Islet precursor cell (in vitro differentiated cells): Measurements from ENCODE around the gene ITGA1.
"Not testable (repeated sequence)": the region's sequence is repeated elsewhere in the genome, so short reads cannot be mapped to it uniquely, and the experiment has no call there.

Source experiments
- DNase-seq: peaks from one replicate; pipeline ENCODE4 v3.0.0-alpha.2; 2018

Gene ITGA1

GRCh38 chr5:52787600-52788504 is at the start of gene ITGA1, which contains the start of gene PELO:
TSS of gene ITGA1 (plus strand) at chr5:52787916. CDS start at chr5:52788354, 438 bp downstream.
TSS of gene PELO (plus strand) at chr5:52787916. CDS start at chr5:52800395, 12,479 bp downstream.
- DNase-seq: peak; percentile 95

- no peak for DNase-seq
Measured at GRCh38 chr5:52738095-52738506, 49.6 kb upstream of the ITGA1 start.

- no peak for DNase-seq
Measured at GRCh38 chr5:52740007-52740406, 47.7 kb upstream of the ITGA1 start.

GRCh38 chr5:52743012-52743411 is 44.7 kb upstream of the ITGA1 start:
- DNase-seq: no peak

DNA sequence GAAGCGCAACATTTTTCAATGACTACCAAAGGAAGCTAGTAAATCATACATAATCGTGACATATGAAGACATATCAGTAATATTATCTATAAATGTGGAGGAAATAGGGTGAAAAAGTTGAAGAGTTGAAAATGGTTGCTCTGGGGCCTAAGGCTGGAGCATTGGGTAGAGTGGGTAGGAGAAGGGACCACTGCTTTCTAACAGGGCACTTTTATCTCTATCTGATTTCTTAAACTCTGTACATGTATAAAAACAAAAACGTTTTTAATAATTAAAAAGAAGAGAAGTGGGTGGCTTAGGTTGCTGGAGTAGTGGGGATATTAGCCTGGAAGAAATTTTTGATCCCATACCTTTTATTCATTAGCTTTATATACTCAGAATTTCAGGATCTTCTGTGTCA is 44.2 kb upstream of the ITGA1 start:
- DNase-seq: no peak

GRCh38 chr5:52743970-52744369 is 43.7 kb upstream of the ITGA1 start:
- DNase-seq: no peak

- DNase-seq: not testable (repeated sequence)
Measured at GRCh38 chr5:52744867-52745458, 42.8 kb upstream of the ITGA1 start.

GRCh38 chr5:52746539-52746938 is 41.2 kb upstream of the ITGA1 start:
- DNase-seq: no peak

GRCh38 chr5:52748590-52748989 is 39.1 kb upstream of the ITGA1 start:
- no peak for DNase-seq

GRCh38 chr5:52749666-52750065 is 38.0 kb upstream of the ITGA1 start:
- no peak for DNase-seq

- no peak for DNase-seq
Measured at GRCh38 chr5:52751137-52751536, 36.6 kb upstream of the ITGA1 start.

GRCh38 chr5:52754051-52754450 is 33.7 kb upstream of the ITGA1 start:
- DNase-seq: no peak

GRCh38 chr5:52757527-52757926 is 30.2 kb upstream of the ITGA1 start:
- DNase-seq: no peak

DNA sequence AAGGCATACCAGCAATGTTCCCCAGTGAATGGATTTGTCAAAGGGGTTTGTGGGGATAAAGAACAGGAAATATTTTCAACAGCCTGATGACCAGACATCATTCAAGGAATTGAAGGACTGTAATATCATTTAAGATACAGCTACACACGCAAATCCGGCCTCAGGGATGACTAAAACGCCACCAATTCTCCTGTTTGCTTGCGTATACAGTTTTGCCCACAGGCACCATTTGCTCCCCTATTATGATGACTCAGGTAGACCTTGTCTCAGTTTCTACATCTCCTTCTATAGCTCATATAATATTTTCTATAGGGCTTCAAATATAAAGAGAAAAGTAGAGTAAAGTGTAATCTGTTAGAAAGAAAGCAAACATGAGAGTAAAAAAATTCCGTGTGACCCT is 29.7 kb upstream of the ITGA1 start:
- DNase-seq: no peak

GRCh38 chr5:52759331-52759730 is 28.4 kb upstream of the ITGA1 start:
- DNase-seq: no peak

DNA sequence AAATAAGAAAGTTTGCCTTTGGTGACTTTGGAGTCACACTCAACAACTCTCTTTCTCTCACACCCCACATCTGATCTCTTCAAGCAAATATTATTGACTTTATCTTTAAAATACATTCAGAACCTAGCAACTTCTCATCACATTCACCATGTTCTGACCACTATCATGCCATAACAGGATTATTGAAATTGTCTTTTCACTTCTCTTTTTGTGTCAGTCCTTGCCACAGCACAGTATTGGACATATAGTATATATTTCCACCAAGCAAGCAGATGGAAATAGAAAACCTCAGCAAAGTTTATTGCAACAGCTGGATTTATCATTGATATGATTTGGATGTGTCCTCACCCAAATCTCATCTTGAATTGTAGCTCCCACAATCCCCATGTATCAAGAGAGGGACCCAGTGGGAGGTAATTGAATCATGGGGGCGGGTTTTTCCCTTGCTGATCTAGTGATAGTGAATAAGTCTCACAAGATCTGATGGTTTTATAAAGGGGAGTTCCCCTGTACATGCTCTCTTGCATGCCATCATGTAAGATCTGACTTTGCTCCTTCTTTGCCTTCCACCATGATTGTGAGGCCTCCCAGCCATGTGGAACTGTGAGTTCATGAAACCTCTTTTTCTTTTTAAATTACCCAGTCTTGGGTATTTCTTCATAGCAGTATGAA is 26.9 kb upstream of the ITGA1 start:
- DNase-seq: no peak

DNA sequence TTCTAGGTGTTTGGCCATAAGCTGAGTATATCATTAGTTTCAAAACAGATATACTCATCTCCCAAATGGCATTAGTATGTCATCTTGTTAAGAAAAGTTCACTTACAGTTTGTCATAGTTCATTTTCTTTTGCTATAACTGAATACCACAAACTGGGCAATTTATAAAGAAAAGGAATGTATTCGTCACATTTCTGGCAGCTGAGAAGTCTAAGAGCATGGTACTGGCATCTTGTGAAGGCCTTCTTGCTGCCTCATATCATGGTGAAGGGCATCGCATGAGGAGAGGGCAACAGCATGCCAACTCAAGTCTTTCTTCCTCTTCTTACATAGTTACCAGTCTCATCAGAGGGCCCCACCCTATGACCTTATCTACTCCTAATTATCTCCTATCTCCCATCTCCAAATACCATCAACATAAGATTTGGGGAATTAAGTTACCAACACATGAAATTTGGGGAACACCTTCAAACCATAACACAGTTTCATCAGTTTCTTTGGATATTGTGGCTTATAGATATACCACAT is 20.4 kb upstream of the ITGA1 start:
- DNase-seq: no peak

DNA sequence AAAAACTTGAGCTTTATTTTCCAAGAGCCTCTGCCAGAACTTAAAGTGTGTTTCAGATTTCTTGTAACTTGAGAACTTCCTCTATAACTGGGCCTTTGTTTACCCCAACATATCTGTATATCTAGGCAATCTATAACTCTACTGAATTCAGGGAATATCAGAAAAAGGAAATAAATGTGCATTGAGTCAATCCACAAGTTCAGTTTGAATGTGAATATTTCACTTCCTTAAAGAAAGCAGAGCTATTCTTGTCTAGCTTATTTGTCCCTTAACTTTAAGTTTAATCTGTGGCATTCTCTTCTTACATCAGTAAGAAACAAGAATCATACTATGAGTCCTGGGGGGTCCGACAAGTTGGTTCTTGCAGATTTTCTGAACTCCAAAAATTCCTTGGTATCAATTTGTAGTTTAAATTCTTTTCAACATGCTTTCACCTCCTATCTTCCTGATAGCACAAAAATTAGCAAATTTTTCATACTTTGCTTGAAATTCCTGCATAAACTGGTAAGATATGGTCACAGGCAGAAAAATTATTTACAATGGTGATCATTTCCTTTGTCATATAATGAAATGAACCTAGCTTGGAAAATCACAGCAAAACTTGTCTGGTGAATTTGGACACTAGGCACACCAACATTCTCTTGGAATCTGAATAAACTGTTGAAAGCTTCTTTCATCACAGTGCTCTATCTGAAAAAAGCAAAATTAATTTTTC is 19.8 kb upstream of the ITGA1 start:
- no peak for DNase-seq

GRCh38 chr5:52769061-52769460 is 18.7 kb upstream of the ITGA1 start:
- no peak for DNase-seq

DNA sequence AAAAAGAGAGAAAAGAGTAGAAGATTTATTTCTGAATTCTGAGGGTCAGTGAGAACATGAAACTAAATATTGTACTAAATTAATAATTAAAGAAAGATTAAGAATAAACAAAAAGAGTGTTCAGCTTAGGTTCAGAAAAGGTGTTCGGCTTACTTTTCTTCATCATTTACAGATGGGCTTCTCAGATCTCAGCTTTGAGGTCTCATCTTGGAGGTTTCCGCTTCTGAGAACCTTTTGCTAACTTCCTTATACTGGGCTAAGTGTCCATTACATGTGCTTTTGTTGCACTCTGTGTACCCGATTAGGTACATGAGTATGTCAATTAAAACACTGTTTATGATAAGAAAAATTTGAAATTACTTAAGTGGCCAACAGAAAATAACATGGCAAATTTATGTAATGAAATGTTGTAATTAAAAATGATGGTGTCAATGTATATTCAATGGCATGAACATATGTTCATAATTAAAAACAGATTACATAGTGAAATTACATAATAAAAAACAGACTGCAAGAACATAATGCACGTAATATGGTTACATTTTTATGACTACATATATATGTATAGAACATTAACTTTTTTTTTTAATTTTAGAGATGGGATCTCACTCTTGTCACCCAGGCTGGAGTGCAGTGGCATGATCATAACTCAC is 17.3 kb upstream of the ITGA1 start:
- no peak for DNase-seq

DNA sequence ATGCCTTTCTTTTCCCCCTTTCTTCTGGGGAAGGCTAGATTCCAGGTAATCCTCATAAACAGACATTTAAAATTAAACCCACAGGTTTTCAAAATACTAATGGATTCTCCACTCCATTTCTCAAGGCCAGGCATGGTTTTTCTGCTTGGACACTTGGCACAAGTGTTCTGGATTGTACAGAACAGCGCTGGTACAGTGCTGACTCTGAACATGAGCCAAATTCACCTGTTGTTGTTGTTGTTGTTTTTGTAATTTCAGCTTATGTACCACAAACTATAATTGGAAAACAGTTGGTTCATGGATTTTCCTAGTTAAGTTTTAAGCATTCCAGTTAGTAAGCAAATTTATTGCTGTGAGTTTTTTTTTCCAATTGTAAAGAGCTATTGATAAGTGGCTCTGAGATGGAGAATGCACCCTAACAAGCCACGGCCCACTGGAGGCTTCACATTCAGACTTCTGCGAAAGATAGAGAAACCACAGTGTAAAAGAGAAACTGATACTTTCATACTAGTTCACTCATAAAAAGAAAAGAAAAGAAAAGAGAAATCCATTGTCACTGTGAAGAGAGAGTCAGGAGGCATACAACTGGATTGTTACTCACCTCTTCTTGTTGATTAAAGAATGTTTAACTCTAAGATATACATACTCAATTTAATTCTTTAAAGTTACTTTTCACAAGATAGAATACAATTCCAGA is 16.2 kb upstream of the ITGA1 start:
- DNase-seq: no peak

- no peak for DNase-seq
Measured at GRCh38 chr5:52772668-52773067, 15.0 kb upstream of the ITGA1 start.
